Natural killer cell (primary cell): ENCODE data around the gene EYA4. TPM values are rescaled to one million over a fixed set of nuclear protein-coding genes. Genes with fewer than 3 reads are reported as not detected.
"Not testable (repeated sequence)": the region's sequence is repeated elsewhere in the genome, so short reads cannot be mapped to it uniquely, and the experiment has no call there.

Experiments
- ATAC-seq, 3 donors: fragments of 150-1000 bp in 2 of 3; fragments of 200-7000 bp in 1 of 3; cut with Tn5 transposase; 1 replicate in 1 of 3; 2 replicates in 2 of 3; pipeline ENCODE4 v1.10.0; 2021; ENCODE audit warnings: mild to moderate bottlenecking in 2 of 3, moderate library complexity in 2 of 3
- DNase-seq, 2 donors: peaks; one replicate each; pipeline versions ENCODE4 v3.0.0 to v3.0.0-alpha.2; 2013 to 2021; ENCODE audit warnings: mixed read lengths in 1 of 2
- H3K27ac ChIP-seq: one replicate; pipeline ENCODE4 v1.5.1; 2013; ENCODE audit warnings: mild to moderate bottlenecking, low read length
- H3K27me3 ChIP-seq: one replicate; pipeline ENCODE4 v1.6.1; 2013; ENCODE audit warnings: low read length; ENCODE audit not compliant: control insufficient read depth, insufficient read depth
- H3K36me3 ChIP-seq: one replicate; pipeline ENCODE4 v1.6.1; 2013; ENCODE audit warnings: low read length; ENCODE audit not compliant: control insufficient read depth, insufficient read depth
- H3K4me1 ChIP-seq: one replicate; pipeline ENCODE4 v1.6.1; 2013; ENCODE audit warnings: low read length; ENCODE audit not compliant: control insufficient read depth, insufficient read depth
- H3K4me3 ChIP-seq: one replicate; pipeline ENCODE4 v1.5.1; 2013; ENCODE audit warnings: low read length
- H3K9me3 ChIP-seq: one replicate; pipeline ENCODE4 v1.6.1; 2013; ENCODE audit warnings: low read length; ENCODE audit not compliant: control insufficient read depth, insufficient read depth
- H3K27ac Mint-ChIP-seq, 2 donors: one replicate each; pipeline ENCODE4 v1.8.0; 2022; ENCODE audit warnings: mild to moderate bottlenecking in 2 of 2, mixed read lengths in 2 of 2, moderate library complexity in 1 of 2
- H3K27me3 Mint-ChIP-seq, 2 donors: one replicate each; pipeline ENCODE4 v1.8.0; 2022; ENCODE audit warnings: low read depth in 2 of 2, mixed read lengths in 2 of 2
- H3K36me3 Mint-ChIP-seq: one replicate; pipeline ENCODE4 v1.8.0; 2022; ENCODE audit warnings: mixed read lengths
- H3K4me1 Mint-ChIP-seq, 2 donors: one replicate each; pipeline ENCODE4 v1.8.0; 2022; ENCODE audit warnings: mixed read lengths in 2 of 2
- H3K4me3 Mint-ChIP-seq: one replicate; pipeline ENCODE4 v1.8.0; 2022; ENCODE audit warnings: mild to moderate bottlenecking, moderate library complexity, mixed read lengths
- H3K9me3 Mint-ChIP-seq, 2 donors: one replicate each; pipeline ENCODE4 v1.8.0; 2022; ENCODE audit warnings: mixed read lengths in 2 of 2
- WGBS: methylation state at CpG from one replicate; pipeline ENCODE4 v1.1.7; 2013; ENCODE audit warnings: missing lambda C conversion rate; ENCODE audit not compliant: insufficient coverage; 5-methylcytosine and 5-hydroxymethylcytosine counted together
- intact Hi-C: fragments of 100-400 bp; cut with micrococcal nuclease; formaldehyde crosslinking; loops from one replicate; pipeline ENCODE4 v1.14.2; 2022
- total RNA-seq, 4 donors: library from RNA; stranded (reverse); fragments of 120-200 nt in 1 of 4; gene quantifications; one replicate each; pipeline versions ENCODE4 v1.2.3 to v1.2.4, GENCODE V29; 2013 to 2022
- TF ChIP-seq, protein P1 (sequence below): fragments of 200-600 bp; IDR thresholded peaks from one replicate; pipeline ENCODE4 v1.8.0; 2022; ENCODE audit warnings: antibody characterized with exemption

Gene EYA4
- total RNA-seq, 3 donors from 2014 or later (not counting 1 experiment from before 2014, with no cell fraction given) = not detected

DNA sequence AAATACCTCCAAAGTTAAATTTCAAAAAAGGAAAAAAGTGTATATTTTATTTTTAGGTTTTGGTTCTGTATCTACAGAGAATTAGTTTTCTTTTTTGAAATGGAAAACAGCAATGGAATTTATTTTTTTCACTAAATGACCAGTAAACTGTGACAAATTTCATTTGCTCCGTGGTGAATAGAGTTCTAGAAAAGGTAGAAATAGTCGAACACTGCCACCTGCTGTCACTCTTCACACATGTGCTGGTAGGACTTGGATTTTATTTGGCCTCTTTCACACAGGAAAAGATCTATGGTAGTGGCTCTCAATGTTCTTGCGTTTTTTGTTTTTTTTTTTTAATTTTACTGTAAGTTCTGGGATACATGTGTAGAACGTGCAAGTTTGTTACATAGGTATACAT lies 312.5 kb downstream of the EYA4 start:
- H3K36me3 ChIP-seq = no peaks in the 10 kb centered on the region
- H3K4me3 Mint-ChIP-seq = no peak overlapping the region
- H3K27me3 ChIP-seq = no peaks in the 10 kb centered on the region
- TF ChIP-seq, protein P1, sequence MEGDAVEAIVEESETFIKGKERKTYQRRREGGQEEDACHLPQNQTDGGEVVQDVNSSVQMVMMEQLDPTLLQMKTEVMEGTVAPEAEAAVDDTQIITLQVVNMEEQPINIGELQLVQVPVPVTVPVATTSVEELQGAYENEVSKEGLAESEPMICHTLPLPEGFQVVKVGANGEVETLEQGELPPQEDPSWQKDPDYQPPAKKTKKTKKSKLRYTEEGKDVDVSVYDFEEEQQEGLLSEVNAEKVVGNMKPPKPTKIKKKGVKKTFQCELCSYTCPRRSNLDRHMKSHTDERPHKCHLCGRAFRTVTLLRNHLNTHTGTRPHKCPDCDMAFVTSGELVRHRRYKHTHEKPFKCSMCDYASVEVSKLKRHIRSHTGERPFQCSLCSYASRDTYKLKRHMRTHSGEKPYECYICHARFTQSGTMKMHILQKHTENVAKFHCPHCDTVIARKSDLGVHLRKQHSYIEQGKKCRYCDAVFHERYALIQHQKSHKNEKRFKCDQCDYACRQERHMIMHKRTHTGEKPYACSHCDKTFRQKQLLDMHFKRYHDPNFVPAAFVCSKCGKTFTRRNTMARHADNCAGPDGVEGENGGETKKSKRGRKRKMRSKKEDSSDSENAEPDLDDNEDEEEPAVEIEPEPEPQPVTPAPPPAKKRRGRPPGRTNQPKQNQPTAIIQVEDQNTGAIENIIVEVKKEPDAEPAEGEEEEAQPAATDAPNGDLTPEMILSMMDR = peak; percentile 20
- H3K9me3 ChIP-seq = no peaks in the 10 kb centered on the region
- peaks cover 0 to 4% of the 10 kb centered on the region in 2 donors for H3K27me3 Mint-ChIP-seq
- H3K4me1 Mint-ChIP-seq = no peaks in the 10 kb centered on the region
- intact Hi-C loops = loop anchor here (5.0 kb wide), 1 partner anchor 1021 kb away; no protein-coding TSS in a partner anchor
- 0% methylated on average over 3 of the region's 4 CpGs for WGBS
- peak in 1 of 2 donors; percentile 56 for DNase-seq
- H3K27ac Mint-ChIP-seq = no peak overlapping the region
- no peak overlapping the region for H3K4me3 ChIP-seq
- no peaks in the 10 kb centered on the region for H3K4me1 ChIP-seq
- ATAC-seq = no peak
- H3K27ac ChIP-seq = no peak overlapping the region
- H3K9me3 Mint-ChIP-seq = no peaks in the 10 kb centered on the region
- H3K36me3 Mint-ChIP-seq = no peaks in the 10 kb centered on the region

DNA sequence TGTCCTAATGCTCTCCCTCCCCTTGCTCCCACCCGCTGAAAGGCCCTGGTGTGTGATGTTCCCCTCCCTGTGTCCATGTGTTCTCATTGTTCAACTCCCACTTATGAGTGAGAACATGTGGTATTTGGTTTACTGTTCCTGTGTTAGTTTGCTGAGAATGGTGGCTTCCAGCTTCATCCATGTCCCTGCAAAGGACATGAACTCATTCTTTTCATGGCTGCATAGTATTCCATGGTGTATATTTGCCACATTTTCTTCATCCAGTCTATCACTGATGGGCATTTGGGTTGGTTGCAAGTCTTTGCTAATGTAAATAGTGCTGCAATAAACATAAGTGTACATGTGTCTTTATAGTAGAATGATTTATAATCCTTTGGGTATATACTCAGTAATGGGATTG lies 313.0 kb downstream of the EYA4 start:
- H3K27ac Mint-ChIP-seq, H3K4me1 ChIP-seq, H3K9me3 ChIP-seq, ATAC-seq, H3K27me3 ChIP-seq, H3K9me3 Mint-ChIP-seq, H3K27ac ChIP-seq, H3K36me3 Mint-ChIP-seq, DNase-seq, H3K4me3 ChIP-seq, H3K27me3 Mint-ChIP-seq, H3K36me3 ChIP-seq, H3K4me3 Mint-ChIP-seq, H3K4me1 Mint-ChIP-seq: not testable (repeated sequence)
- WGBS = no CpG with 5 or more reads among the region's 1 CpG
- intact Hi-C loops = loop anchor here (5.0 kb wide), 1 partner anchor 1022 kb away; no protein-coding TSS in a partner anchor

DNA sequence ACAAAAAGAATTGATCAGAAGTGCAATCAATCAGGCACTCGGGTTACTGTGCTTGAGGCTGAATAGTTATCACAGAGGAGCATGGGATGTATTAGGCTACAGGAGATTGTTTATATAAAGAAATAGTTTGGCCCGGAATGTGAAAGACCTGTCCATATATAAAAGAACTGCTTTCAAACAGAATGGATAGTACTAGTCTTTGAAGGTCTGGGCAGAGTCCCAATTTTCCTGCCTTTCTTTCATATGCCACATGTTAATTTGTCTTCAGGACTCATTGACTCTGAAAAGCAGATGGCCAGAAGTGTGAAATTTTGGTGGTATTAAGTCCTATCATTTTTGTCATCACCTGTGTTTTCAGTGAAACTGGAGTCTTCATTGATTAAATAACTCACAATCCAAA lies 314.5 kb downstream of the EYA4 start:
- H3K27ac Mint-ChIP-seq = no peak overlapping the region
- no peaks in the 10 kb centered on the region for H3K27me3 Mint-ChIP-seq
- no peaks in the 10 kb centered on the region for H3K4me1 Mint-ChIP-seq
- no peaks in the 10 kb centered on the region for H3K4me1 ChIP-seq
- no peaks in the 10 kb centered on the region for H3K9me3 Mint-ChIP-seq
- no peaks in the 10 kb centered on the region for H3K27me3 ChIP-seq
- intact Hi-C loops = no loop called here
- no peaks in the 10 kb centered on the region for H3K9me3 ChIP-seq
- ATAC-seq = no peak
- TF ChIP-seq, protein P1 = no peak
- H3K27ac ChIP-seq = no peak overlapping the region
- H3K36me3 ChIP-seq = no peaks in the 10 kb centered on the region
- no peaks in the 10 kb centered on the region for H3K36me3 Mint-ChIP-seq
- H3K4me3 Mint-ChIP-seq = no peak overlapping the region
- WGBS = 80% methylated on average over 2 of the region's 2 CpGs
- no peak for DNase-seq
- no peak overlapping the region for H3K4me3 ChIP-seq

DNA sequence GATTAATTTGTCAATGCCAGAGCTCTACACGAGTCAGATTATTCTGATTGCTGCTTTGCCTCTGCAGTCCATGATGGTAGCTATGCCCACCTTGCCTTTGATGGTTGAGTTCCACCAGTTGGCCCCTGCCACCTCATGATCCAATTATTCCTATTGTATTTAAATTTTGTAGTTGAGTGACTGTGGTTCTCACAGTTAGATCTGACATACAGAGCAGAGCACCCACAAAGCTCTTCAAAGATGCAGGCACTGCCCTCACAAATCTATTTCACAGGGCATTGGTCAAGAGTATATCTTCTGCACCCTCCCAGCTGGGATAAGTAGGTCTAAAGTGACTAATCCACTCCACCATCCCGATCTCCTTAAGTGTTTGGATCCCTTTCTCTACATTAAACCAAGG lies 318.8 kb downstream of the EYA4 start:
- Mint-ChIP-seq H3K27me3 (peaks cover 0 to 3% of the 10 kb centered on the region in 2 donors), H3K36me3 (no peaks in the 10 kb centered on the region), H3K9me3 (no peaks in the 10 kb centered on the region), H3K27ac (no peak overlapping the region), H3K4me3 (no peak overlapping the region), H3K4me1 (no peaks in the 10 kb centered on the region)
- TF ChIP-seq, protein P1 = no peak
- H3K27ac ChIP-seq = no peak overlapping the region
- no peaks in the 10 kb centered on the region for H3K9me3 ChIP-seq
- no peaks in the 10 kb centered on the region for H3K27me3 ChIP-seq
- H3K4me3 ChIP-seq = no peak overlapping the region
- no peaks in the 10 kb centered on the region for H3K4me1 ChIP-seq
- intact Hi-C loops = no loop called here
- DNase-seq = no peak
- ATAC-seq = no peak
- 87% methylated on average over 2 of the region's 2 CpGs for WGBS
- H3K36me3 ChIP-seq = no peaks in the 10 kb centered on the region
